HG02840 (cell line): Measurements from ENCODE around the gene CCBE1.
"Not testable (repeated sequence)": the region's sequence is repeated elsewhere in the genome, so short reads cannot be mapped to it uniquely, and the experiment has no call there.

ENCODE experiments used
- ATAC-seq: cut with Tn5 transposase; IDR thresholded peaks from one replicate; pipeline ENCODE4 v1.9.1; 2021; ENCODE audit warnings: mild to moderate bottlenecking, moderate library complexity, moderate number of reproducible peaks; ENCODE audit not compliant: unreplicated experiment, low FRiP score

The CCBE1 gene

DNA sequence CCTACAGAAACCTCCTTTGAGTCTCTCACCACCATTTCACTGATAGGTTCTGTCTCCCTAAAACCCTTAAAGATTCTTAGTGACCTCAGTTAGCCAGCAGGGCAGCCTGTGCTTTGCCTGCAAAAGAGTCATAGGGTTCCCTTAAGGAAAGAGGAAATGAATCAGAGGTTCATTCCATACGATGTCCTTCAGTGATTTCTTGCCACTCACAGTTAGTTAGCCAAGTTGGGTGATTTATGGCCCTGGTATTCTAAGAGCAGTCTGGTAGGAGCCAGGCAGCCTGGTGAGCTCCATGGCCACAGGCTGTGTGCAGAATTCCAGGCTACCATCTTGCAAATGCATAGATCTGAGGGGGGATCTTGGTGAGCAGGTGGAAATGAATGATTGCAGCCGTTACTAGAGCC is 18.7 kb upstream of the CCBE1 start:
- ATAC-seq, result no peak

DNA sequence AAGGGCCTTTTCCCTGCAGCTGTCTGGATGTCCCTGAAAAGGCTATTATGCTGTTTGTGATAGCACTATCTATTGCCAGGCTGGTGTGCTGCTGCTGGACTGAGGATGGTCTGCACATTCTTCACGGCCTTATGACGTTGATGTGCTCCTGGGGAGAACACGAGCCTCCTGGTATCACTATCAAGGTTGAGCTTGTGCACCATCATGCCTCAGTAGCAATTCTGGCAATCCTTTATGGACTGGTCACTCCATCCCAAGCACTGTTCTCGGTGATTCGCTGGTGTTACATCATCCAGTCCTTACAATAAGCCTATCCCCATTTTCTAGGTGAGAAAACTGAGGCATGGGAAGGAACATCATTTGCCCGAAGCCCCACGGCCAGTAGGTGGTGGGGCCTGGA is 18.2 kb upstream of the CCBE1 start:
- no peak for ATAC-seq

DNA sequence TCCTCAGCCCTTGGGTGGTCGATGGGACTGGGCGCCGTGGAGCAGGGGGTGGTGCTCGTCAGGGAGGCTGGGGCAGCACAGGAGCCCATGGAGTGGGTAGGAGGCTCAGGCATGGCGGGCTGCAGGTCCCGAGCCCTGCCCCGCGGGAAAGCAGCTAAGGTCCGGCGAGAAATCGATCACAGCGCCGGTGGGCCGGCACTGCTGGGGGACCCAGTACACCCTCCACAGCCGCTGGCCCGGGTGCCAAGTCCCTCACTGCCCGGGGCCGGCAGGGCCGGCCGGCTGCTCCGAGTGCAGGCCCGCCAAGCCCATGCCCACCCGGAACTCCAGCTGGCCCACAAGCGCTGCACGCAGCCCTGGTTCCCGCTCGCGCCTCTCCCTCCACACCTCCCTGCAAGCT is 16.9 kb upstream of the CCBE1 start:
- ATAC-seq, result not testable (repeated sequence)

DNA sequence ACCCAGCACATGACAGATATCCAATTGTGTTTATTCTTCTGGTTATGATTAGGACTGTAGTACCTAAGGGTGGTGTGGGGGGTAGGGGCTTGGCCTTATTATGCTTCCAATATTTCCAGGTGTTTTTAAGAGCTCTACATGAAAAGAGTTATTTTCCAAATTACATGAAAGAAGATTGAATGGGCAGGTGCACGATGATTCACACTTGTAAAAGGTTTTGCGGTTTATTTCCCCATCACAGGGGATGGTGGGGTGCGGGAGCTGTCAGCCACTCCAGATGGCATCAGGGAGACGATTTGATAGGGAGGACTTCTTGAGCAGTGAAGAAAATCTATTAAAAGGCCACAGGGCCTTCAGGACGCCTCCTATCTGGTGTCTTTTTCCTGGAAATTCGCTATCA is 15.1 kb upstream of the CCBE1 start:
- no peak for ATAC-seq

DNA sequence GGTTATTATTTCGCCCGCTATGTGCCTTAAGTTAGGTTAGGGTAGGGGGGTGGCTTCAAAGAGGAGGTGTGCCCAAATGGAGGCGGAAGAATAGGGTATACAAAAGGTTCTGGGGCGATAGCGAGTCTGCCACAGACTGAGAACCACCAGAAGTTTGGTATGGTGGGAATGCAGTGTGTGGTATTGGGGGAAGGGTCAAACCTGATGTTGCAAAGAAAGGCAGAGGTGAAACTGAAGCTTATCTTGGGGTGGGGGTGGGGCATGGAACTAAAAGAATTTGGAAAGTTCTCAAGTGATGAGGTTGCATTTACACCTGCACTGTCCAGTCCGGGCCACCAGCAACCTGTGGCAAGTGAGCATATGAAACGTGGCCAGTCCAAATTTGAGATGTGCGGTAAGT is 11.8 kb upstream of the CCBE1 start:
- no peak for ATAC-seq

DNA sequence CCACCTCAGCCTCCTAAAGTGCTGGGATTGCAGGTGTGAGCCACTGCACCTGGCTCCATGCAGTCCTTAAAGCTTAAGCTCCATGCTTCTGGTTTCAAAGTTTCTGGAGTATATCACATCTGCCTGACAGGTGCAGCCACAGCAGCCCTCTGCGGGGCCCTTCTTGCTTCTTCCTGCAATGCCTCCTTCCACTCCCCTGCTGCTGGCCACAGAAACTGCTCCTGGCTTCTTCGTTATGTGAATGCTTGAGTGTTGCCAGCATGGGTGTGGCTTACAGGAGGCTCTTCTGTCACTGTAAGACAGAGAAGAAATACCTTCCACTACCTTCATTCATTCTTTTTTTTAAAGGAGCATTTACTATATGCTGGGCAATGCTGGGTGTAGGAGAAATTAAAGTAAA is 10.1 kb upstream of the CCBE1 start:
- ATAC-seq, result no peak

DNA sequence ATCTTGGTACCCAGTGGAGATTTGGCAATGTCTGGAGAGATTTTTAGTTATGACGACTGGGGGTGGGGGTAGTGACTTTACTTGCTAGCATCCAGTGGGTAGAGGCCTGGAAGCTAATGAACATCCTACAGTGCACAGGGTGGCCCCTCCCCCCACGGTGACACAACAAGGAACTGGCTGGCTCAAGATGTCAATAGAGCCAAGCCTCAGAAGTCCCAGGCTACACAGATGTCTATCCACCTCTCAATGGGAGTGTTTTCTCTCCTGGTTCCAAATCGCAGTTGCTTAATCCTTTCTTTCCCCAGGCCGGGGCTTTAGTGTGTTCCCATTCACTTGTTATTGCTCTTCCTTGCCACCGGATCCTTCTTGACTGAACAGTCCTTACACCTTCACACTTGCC is 9.3 kb upstream of the CCBE1 start:
- ATAC-seq, result no peak

DNA sequence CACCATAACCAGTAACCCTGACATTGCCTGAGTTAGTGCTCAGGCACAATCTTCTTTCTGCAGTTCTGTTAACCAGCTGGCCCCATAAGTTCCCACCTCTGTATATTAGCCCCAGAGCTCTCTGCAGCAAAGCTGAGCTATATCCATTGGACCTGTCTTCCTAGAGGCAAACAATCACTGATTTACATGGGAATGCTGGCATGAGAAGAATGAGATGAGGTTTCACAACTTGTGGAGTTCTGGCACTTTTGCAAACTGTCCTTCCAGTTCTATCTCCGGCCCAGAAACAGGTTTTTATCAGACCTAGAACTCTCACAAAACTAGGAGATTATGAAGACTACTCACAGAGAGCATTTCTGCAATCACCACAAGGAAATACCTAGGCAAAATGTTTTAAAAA is 7.9 kb upstream of the CCBE1 start:
- no peak for ATAC-seq

DNA sequence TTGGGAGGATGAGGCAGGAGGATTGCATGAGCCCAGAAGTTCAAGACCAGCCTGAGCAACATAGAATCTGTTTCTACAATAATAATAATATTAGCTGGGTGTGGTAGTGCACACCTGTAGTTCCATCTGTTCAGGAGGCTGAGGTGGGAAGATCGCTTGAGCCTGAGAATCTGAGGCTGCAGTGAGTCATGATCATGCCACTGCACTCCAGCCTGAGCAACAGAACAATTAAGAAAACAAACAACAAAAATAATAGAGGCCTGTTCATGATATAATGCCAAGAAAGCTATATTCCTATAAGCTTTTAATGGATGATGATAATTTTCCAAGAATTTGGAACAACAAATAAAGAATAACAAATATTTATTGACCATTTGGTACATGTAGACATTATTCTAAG is 6.9 kb upstream of the CCBE1 start:
- no peak for ATAC-seq

DNA sequence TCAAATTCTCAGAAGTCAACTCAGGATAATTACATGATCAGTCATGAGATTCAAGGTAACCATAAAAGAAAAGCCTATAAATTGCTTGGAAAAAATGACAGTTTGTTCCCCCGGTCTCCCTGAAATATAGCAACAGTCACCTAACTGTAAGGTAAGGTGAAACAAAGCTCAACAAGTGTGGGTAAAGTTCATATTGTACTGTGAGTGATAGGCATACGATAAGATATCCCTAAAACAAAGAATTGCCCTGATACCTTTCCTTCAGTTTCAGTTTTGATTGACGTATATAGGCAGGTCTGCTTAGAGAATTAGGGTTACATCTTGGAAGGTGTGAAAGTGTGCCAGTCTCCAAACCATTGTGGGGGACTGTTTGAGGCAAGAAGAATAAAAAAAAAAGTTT is 4.0 kb upstream of the CCBE1 start:
- no peak for ATAC-seq

DNA sequence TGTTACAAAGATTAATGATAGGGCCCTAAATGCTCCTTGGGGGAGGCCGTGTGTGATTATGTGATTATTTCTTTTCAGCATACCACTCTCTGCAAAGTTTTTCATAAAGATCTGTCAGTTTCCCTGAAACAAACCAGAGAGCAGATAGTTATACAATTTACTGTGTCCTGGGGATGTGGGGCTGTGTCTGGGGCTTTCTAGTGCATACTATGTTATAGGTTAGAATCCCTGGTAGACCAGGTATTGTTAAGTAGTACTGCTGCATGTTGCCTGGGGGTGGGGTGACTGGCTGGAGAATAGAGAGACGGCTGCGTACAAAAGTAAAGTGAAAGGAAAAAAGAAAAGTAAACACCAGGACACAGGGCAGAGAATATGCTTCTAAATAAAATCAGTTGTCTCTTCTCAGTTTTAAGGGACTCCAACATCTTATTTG is 3.3 kb upstream of the CCBE1 start:
- ATAC-seq, result no peak

DNA sequence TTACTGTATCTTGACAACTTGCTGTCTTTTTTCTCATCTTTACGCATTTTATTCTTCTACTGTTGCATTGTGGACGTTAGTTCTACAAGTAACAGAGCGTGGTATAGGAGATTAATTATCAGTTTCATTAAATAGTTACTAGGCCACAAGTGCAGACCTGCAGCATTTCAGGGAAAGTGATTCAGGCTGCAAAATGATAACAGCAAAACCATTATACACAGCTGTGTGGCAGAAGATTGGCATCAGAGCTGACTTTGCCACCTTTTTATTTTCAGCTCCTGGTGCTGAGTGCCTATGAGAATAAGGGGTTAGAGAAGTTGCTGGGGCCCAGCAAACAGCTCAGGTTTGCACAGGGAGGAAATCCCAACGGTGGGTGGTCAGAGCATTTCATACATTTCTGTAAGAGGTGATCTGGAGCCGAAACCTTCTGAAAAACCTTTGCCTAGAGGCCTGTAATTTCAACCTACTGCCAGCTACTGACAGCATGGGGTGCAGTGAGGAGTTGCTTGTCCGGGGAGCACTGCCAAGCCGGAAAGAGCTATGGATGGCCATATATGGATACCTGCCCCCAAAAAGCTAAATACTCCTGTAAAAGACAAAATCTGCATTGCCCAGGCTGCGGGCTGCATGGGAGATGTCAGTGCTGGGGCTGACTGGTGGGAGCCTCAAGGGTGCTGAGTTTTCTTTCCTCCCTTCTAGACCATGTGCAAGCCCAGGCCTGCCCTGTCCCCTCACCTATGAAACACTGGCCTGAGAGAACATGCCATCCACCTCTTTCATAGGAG is 2.7 kb upstream of the CCBE1 start:
- ATAC-seq, result no peak

DNA sequence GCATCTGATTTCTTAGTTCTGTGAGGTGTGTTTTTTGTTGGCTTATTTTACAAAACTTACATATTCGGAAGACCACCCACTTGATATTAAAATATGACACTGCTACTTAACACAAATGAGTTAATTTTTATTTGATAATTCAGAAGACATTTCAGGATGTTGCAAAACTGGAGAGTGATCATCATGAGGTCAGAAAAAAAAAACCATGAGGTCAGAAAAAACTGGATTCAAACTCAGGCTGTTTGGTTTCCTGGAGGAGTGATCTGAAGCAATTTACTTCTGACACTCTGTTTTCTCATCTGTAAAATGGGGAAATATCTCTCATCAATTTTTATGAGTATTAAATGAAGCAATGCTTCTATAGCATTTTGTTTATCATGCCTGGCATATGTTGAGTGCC is 1.8 kb upstream of the CCBE1 start:
- ATAC-seq, result no peak

DNA sequence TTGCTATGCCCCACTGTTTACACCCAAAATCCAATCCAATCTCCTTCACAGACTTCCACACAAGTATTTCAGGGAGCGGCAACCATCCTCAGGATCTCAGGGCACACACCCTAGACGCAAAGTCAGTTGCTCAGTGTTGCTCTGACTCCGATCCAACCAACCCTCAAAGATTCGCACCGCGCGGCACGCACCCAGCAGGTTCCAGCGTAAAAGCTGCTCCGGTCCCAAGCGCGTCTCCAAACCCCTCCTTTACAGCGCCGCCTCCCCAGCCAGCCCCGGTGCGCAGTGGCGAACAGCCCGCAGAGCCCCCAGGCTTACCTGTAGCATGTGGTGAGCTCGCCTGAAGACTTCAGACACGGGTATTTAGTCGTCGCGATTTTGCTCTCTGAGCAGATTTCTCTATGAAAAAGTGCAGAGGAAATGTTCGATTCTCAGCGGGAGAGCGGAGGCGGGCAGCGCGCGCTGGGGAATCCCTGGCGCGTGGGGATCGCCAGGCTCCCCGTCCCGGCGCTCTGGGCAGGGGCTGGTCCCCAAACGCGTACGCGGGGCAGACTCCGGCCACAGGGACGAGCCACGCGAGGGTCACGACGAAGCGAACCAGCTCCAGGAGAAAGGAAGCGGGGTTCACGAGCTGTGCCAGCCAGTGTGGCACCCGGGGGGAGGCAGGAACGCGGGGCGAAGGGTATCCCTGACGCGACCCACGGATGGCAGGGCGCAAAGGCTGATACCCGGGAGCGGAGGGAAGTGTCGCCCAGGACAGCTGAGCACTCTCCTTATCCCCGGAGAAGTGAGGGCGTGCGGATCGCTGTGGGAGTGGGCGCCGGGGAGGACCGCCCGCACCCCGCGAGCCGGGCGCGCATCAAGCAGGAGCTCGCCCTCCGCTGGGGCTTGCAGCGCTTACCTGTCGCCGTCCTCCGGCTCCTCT is 650 bp downstream of the CCBE1 start:
- no peak for ATAC-seq

DNA sequence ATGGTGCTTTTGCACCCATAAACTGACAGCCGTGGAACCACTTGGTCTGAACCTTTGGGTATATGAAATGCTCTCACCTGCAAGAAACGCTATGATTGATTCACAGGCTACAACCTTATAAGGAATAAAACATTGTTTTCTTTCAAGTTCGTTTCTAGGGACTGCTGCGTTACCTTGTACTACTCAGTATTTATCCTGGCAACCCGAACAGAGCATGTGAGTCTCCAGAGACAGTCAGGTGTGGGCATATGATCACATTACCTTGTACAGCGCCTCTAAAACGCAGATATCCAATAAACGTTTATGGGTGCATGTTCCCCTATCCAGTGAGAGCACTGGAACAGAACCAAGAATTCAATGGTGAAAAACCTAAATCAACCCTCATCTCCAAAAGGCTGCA is 1.7 kb downstream of the CCBE1 start:
- no peak for ATAC-seq

DNA sequence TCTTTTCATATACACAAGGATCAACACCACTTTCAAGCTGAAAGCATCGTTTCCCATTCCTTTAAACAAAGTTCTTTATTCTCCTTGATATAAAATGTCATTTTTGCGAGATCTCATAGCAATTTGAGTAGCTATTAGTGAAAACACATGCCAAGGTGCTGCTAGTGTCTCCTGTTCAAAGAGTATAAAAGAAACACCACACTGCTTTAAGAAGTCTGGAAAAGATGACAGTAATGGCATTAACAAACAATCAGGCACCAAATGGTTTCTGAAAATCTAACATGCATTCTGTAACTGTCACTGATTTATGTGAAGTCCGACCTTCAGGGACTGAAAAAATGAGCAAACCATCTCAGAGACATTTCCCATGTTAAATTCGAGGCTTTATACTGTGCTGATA is 2.4 kb downstream of the CCBE1 start:
- no peak for ATAC-seq

DNA sequence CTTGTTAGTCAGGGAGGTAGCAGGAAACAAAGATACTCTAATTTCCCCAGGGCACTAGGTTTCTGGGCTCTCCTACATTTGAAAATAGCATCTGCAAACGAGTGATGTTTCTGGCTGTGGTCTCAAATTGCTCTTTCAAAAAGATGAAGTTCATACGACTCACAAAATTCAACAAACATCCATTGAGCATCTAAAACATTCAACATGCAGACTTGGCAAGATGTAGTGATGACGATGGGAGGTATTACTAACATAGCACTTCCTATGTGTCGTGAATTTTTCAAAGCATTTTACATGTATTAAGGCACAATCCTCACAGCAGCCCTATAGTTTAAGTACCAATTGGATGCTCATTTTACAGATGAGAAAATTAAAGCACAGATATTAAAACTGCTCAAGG is 5.2 kb downstream of the CCBE1 start:
- no peak for ATAC-seq

DNA sequence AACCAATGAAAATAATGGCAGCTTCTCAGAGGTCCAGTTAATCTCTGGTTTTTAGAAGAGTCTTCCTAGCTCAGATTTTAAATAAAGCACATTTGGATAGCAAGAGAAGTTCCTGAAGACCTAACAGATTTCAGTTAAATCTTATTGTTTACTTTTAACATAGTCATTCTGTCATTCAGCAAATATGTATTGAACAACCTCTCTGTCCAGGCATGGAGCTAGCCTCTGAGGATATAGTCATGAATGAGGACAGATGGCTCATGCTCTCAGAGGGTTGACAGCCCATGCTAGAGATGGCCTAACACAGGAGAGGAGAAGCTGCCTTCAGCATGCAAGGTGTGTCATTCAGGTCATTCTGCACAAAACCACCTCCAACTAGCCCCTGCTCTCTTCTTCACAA is 6.2 kb downstream of the CCBE1 start:
- no peak for ATAC-seq

DNA sequence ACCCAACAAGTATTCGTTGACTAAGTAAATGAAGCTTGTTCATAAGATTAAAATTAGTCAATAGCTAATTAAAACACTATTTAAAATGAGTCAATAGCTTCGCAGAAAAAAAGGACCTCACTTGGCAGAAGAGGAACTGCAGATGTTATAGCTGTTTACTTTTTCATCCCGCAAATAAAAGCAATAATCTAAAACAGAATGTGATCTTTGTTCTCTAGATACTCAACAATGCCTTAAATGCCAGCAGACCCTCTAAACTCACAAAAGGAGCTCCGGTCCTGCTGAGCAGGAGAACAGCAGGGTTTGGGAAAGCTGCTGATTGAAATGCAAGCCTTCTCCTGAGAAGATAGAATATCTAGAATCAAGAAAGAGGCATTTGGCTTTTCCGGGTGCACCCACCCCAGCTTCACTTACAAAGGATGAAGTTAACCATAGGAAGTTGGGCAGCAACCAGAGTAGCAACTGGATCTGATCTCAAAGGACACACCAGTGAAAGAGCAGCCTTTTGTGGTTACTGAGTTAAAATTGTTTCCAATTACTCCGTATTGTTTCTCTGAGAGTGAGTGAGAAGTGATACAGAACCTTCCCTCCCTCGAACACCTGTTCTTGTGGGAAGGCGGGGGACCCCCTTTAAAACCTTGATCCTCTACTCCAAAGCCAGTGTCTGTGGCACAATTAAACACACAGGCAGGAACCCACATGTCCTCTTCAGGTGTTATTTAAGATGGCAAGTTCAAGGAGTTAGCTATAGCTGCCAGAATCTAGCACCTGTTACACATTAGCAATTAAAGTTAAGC is 6.8 kb downstream of the CCBE1 start:
- no peak for ATAC-seq

DNA sequence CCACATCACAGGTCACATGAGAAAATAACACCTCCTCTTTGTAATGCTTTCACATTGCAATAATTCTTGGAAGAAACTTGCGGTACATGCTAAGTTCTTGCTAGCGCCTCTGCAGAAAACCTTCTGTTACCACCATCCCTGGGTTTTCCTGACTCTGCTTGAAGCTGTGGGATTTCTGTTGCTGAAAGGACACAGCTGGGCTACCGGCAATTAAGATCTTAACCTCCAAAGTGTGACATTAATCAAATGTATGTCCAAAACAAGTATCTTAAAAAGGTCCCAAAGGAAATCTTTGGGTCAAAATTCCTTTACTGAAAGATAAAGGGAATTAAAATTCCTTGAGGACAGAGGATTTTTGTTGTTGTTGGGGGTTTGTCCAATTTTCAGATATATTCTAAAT is 7.5 kb downstream of the CCBE1 start:
- no peak for ATAC-seq

DNA sequence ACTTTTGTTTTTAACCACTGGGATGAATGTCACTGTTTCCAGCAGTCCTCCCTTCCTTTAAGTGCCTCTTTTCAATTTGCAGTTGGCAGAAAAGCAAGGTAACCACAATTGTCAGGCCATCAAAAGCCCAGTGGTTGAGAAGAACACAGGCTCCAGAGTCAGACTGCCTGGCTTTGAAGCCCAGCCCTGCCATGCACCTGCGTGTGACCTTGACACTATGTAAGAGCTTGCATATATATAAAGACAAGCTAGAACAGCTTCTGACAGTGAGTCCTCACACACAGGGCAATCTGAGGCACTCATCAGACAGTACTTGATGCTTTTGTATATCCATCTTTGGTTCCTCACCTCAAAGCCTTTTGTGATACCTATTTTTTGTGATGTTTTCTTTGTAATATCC is 11.0 kb downstream of the CCBE1 start:
- no peak for ATAC-seq
